SH-SY5Y (cell line): ENCODE measurements around the gene DOCK8.

Experiments used
- GATA2 ChIP-seq: IDR thresholded peaks from 2 replicates; pipeline ENCODE4 v1.6.1; 2011; ENCODE audit warnings: mild to moderate bottlenecking, low read depth, low read length
- GATA3 ChIP-seq: IDR thresholded peaks from 2 replicates; pipeline ENCODE4 v1.6.1; 2011; ENCODE audit warnings: low read depth, mild to moderate bottlenecking, low read length, moderate library complexity

DNA sequence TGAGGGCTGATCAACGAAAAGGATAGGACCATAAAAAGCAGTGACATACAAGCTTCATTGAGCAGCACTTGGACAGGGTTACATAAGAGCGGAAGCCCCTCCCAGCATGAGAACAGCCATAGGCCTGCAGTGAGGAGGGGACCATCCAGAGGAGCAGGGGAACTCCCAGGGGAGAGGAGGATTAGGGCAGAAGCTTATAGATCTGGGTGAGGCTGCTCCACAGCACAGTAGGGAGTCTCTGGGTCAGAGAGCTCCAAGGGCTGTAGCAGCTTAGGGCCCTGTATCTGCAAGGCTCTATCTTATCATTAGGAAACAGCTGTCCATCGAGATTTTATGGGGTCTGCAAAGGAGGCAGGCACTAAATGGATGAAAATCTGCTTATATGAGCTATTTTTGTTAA lies 186.6 kb downstream of the DOCK8 start:
- TF ChIP-seq GATA3 (no peak), GATA2 (no peak)
